Upper lobe of left lung (tissue), 6 donors: ENCODE results near the gene PTPRK. TPM values are rescaled to one million over a fixed set of nuclear protein-coding genes. Genes with fewer than 3 reads are reported as not detected.

Source experiments
- ATAC-seq, 2 donors: fragments of 200-7000 bp; cut with Tn5 transposase; one replicate each; pipeline ENCODE4 v1.9.1; 2022; ENCODE audit warnings: mild to moderate bottlenecking in 2 of 2, moderate library complexity in 2 of 2; ENCODE audit not compliant: low FRiP score in 2 of 2
- DNase-seq, 2 donors: peaks; one replicate each; pipeline ENCODE4 v3.0.0-alpha.2; 2019 to 2020
- H3K27ac ChIP-seq, 4 donors: fragments of 200-600 bp; sonication (generic); one replicate each; pipeline ENCODE4 v1.5.1; 2016 to 2019
- H3K27me3 ChIP-seq, 4 donors: fragments of 200-600 bp; sonication (generic); one replicate each; pipeline ENCODE4 v1.5.1; 2017 to 2019
- H3K36me3 ChIP-seq, 4 donors: fragments of 200-600 bp; sonication (generic); one replicate each; pipeline ENCODE4 v1.5.1; 2016 to 2019
- H3K4me1 ChIP-seq, 4 donors: fragments of 200-600 bp; sonication (generic); one replicate each; pipeline ENCODE4 v1.5.1; 2018 to 2019
- H3K4me3 ChIP-seq, 4 donors: fragments of 200-600 bp; sonication (generic); one replicate each; pipeline ENCODE4 v1.5.1; 2017 to 2019; ENCODE audit warnings: mild to moderate bottlenecking in 2 of 4, moderate library complexity in 1 of 4
- H3K9me3 ChIP-seq, 4 donors: fragments of 200-600 bp; sonication (generic); one replicate each; pipeline ENCODE4 v1.5.1; 2018 to 2019
- EP300 ChIP-seq, 4 donors: sonication (generic); formaldehyde crosslinking; IDR thresholded peaks; one replicate each; pipeline ENCODE4 v1.5.1; 2017; ENCODE audit warnings: antibody characterized with exemption in 4 of 4, control low read depth in 2 of 4
- POLR2A ChIP-seq, 4 donors: fragments of 450-650 bp; IDR thresholded peaks; one replicate each; pipeline ENCODE4 v1.5.1; 2016 to 2017; ENCODE audit warnings: antibody characterized with exemption in 4 of 4, mild to moderate bottlenecking in 2 of 4
- POLR2AphosphoS5 ChIP-seq, 2 donors: sonication (generic); formaldehyde crosslinking; IDR thresholded peaks; one replicate each; pipeline ENCODE4 v1.5.1; 2017; ENCODE audit warnings: antibody characterized with exemption in 2 of 2
- WGBS, 2 donors: methylation state at CpG; one replicate each; pipeline ENCODE4 v1.1.5; 2017 to 2018; 5-methylcytosine and 5-hydroxymethylcytosine counted together
- total RNA-seq, 6 donors: library from RNA; depleted of rRNA in 4 of 6; stranded (reverse); fragments of >200 nt in 4 of 6; gene quantifications; one replicate each; pipeline versions ENCODE4 v1.1.0 to v1.2.1, GENCODE V29; 2016 to 2021
- TF ChIP-seq, protein P1 (sequence below), 6 experiments: fragments of 450-650 bp in 4 of 6; fragments of 200-600 bp in 2 of 6; sonication (generic) in 2 of 6; IDR thresholded peaks; one replicate each; pipeline ENCODE4 v1.5.1; 2016 to 2019; ENCODE audit warnings: antibody characterized with exemption in 6 of 6
- donor health status: DM: no; HTN: no; CAD: no; lungs with moderate emphysema.
- donor health status: DM: no; HTN: yes; CAD: no; lungs with severe emphysema.

The PTPRK gene
- total RNA-seq, 6 donors from 2014 or later = 42.7 to 97.4 (median 65.2) TPM

DNA sequence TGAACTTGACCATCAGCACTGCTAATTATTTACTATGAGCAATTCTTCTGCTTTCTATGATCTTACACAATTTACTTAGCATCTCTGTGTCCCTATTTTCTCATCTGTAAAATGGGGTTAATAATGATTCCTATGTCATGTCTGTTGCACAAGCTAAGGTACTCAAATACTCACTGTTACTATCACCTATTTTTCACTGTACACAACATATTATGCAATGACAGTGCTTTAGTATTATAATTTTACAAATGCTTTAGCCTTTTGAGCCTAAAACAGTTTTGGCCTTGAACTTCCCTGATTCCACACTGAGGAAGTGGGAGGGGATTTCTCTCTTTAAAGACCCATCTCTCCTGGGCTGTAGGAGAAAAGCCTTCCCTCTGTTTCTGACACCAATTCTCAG is 582.7 kb downstream of the PTPRK start:
- no peak for DNase-seq
- H3K4me1 ChIP-seq = peaks cover 0 to 3% (median 0%) of the 10 kb centered on the region in 4 donors
- H3K27me3 ChIP-seq = no peaks in the 10 kb centered on the region
- H3K36me3 ChIP-seq = no peaks in the 10 kb centered on the region
- ATAC-seq = no peak
- no peak overlapping the region for H3K4me3 ChIP-seq
- peaks cover 0 to 5% (median 2%) of the 10 kb centered on the region in 4 donors for H3K9me3 ChIP-seq
- TF ChIP-seq POLR2A (IDR thresholded peaks at IDR 0.05) (no peak), EP300 (IDR thresholded peaks at IDR 0.05) (no peak), POLR2AphosphoS5 (IDR thresholded peaks at IDR 0.05) (no peak)
- TF ChIP-seq, protein P1, sequence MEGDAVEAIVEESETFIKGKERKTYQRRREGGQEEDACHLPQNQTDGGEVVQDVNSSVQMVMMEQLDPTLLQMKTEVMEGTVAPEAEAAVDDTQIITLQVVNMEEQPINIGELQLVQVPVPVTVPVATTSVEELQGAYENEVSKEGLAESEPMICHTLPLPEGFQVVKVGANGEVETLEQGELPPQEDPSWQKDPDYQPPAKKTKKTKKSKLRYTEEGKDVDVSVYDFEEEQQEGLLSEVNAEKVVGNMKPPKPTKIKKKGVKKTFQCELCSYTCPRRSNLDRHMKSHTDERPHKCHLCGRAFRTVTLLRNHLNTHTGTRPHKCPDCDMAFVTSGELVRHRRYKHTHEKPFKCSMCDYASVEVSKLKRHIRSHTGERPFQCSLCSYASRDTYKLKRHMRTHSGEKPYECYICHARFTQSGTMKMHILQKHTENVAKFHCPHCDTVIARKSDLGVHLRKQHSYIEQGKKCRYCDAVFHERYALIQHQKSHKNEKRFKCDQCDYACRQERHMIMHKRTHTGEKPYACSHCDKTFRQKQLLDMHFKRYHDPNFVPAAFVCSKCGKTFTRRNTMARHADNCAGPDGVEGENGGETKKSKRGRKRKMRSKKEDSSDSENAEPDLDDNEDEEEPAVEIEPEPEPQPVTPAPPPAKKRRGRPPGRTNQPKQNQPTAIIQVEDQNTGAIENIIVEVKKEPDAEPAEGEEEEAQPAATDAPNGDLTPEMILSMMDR (IDR thresholded peaks at IDR 0.05) = no peak
- no peak overlapping the region for H3K27ac ChIP-seq

DNA sequence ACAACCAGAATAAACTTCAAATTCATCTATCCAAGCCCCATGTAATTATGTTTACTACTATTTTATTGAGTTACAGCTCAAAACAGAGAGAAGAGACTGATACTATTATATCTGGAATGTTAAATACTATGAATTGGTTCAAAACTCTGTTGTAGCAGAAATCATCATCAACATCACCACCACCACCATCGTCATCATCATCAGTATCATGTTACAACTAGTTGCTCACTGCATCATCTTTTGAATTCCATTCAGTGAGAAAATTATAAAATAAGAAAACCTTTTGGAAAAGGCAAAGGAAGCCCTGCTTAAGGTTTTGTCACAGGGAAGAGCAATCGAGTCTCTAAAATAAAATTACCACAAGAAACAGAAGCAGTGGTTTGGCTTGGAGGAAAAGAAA is 583.3 kb downstream of the PTPRK start:
- no peak for ATAC-seq

DNA sequence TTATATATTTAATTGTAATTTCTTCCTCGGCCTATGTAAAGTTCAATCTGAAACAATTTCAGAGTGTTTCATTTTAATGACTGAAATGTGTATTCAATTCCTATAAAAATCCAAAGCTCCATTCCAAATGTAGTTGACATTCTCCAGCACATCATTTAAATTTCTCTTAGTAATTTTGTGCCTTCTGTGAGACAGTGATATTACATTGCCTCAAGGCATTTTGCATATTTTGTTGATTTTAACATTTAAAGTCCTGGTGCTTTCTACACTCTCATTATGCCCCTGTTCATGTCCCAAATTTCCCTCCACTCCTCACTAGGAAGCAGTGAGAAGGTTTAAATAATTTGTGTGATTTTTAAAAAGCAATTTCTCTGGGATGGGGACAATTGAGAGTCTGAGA is 585.4 kb downstream of the PTPRK start:
- H3K27me3 ChIP-seq = no peaks in the 10 kb centered on the region
- WGBS, 2 donors = 61 to 91% methylated on average over 1 of the region's 1 CpG
- H3K4me3 ChIP-seq = no peak overlapping the region
- no peak for DNase-seq
- peaks cover 0 to 3% (median 0%) of the 10 kb centered on the region in 4 donors for H3K4me1 ChIP-seq
- H3K9me3 ChIP-seq = peaks cover 0 to 10% (median 4%) of the 10 kb centered on the region in 4 donors
- no peak for ATAC-seq
- no peaks in the 10 kb centered on the region for H3K36me3 ChIP-seq
- H3K27ac ChIP-seq = peak overlapping the region in 1 of 4 donors; percentile 10
- TF ChIP-seq EP300 (IDR thresholded peaks at IDR 0.05) = no peak
- no peak for TF ChIP-seq POLR2A (IDR thresholded peaks at IDR 0.05)
- TF ChIP-seq, protein P1 (IDR thresholded peaks at IDR 0.05) = no peak
- no peak for TF ChIP-seq POLR2AphosphoS5 (IDR thresholded peaks at IDR 0.05)

More for the DNA sequence above, 583.3 kb downstream of the PTPRK start:
- H3K27ac ChIP-seq = no peak overlapping the region
- H3K27me3 ChIP-seq = no peaks in the 10 kb centered on the region
- peaks cover 0 to 3% (median 0%) of the 10 kb centered on the region in 4 donors for H3K4me1 ChIP-seq
- no peaks in the 10 kb centered on the region for H3K36me3 ChIP-seq
- no peak overlapping the region for H3K4me3 ChIP-seq
- 85 to 86% methylated on average over 2 of the region's 2 CpGs for WGBS, 2 donors
- TF ChIP-seq, protein P1 (IDR thresholded peaks at IDR 0.05) = no peak
- TF ChIP-seq POLR2AphosphoS5 (IDR thresholded peaks at IDR 0.05) (no peak), POLR2A (IDR thresholded peaks at IDR 0.05) (no peak), EP300 (IDR thresholded peaks at IDR 0.05) (no peak)
- peaks cover 0 to 10% (median 4%) of the 10 kb centered on the region in 4 donors for H3K9me3 ChIP-seq
- DNase-seq = no peak

- ATAC-seq (no peak), DNase-seq (no peak)
- no peak overlapping the region for H3K27ac ChIP-seq
- no peaks in the 10 kb centered on the region for H3K36me3 ChIP-seq
- no peak overlapping the region for H3K4me3 ChIP-seq
- H3K9me3 ChIP-seq = peaks cover 0 to 10% (median 4%) of the 10 kb centered on the region in 4 donors
- H3K27me3 ChIP-seq = no peaks in the 10 kb centered on the region
- WGBS, 2 donors = 81 to 93% methylated on average over 7 of the region's 7 CpGs
- H3K4me1 ChIP-seq = no peaks in the 10 kb centered on the region
- TF ChIP-seq EP300 (IDR thresholded peaks at IDR 0.05) = no peak
- TF ChIP-seq, protein P1 (IDR thresholded peaks at IDR 0.05) = no peak
- TF ChIP-seq POLR2AphosphoS5 (IDR thresholded peaks at IDR 0.05) = no peak
- no peak for TF ChIP-seq POLR2A (IDR thresholded peaks at IDR 0.05)
Measured at GRCh38 chr6:127933852-127934840, 586.3 kb downstream of the PTPRK start.
